Skin epidermis (tissue), 12 donors: ENCODE data around the gene ARHGAP28.
A peak's percentile ranks its signal among the peaks of the same experiment; 100 is the strongest.

Experiments used
- H3K27ac ChIP-seq, 21 experiments: fragments of 200-600 bp; sonication (generic) in 11 of 21; one replicate each; pipeline ENCODE4 v1.5.0; 2020; ENCODE audit warnings: mild to moderate bottlenecking in 3 of 21, inconsistent platforms in 2 of 21, moderate library complexity in 2 of 21
- H3K4me3 ChIP-seq, 7 experiments: fragments of 200-600 bp; sonication (generic) in 2 of 7; one replicate each; pipeline ENCODE4 v1.5.0; 2020; ENCODE audit warnings: inconsistent platforms in 2 of 7, mild to moderate bottlenecking in 2 of 7, moderate library complexity in 1 of 7

The ARHGAP28 gene

DNA sequence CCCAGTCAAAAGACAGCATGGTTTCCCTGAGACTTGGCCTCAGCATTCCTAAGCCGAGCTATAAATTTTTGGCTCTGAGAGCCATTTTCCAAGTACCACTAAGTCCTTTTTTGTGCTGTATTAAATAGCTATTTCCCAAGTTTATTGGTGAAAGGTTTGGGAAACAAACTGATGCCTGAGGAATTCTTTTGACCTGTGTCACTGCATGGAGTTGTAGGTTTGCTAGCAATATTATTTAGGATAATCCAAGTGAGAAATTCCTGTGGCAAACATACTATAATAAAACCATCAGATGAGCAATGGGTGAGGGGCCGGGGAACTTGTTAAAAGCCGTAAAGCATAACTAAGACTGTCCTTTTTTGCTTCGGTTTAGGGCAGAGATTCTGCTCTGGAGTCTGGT, 28.4 kb downstream of the ARHGAP28 start:
- peak overlapping the region in 1 of 21 experiments; percentile 21 for H3K27ac ChIP-seq
- no peak overlapping the region for H3K4me3 ChIP-seq

DNA sequence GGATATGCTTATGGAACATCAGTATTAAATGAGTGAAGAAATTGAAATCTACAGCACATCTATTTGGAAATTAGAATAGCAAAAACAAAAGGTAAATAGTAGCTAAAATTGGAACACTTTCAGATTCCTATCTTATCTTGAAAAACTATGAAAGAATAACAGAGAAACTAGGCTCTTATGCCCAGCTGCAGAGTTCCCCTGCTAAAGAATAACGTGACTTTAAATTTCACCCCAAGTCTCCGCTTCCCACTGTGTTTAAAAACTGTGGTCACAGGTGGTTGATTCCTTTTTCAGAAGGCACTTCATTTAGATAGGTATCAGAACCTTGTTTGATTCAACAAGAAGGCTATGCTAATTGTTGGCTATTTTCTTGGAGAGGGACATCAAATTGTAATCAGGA, 30.1 kb downstream of the ARHGAP28 start:
- H3K27ac ChIP-seq, result no peak overlapping the region
- H3K4me3 ChIP-seq, result no peak overlapping the region

DNA sequence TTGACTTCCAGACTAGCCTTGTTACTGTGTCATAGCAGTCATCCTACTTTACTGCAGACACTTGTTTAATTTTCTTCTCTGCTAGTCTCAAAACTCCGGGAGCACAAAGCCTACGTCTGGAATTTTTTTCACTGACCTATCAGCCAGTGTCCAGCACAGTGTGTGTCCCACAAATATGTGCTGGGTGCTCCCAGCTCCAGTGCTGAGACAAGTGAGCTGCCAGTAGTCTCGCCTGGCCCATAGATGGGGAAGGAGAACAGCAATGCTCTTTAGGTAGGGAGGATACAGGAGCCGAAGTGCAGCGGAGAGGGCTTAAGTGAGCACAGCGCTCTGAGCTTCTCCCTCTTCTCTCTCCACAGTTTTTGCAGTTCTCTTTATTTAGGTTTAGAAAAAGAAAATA, 34.0 kb downstream of the ARHGAP28 start:
- H3K27ac ChIP-seq, result no peak overlapping the region

DNA sequence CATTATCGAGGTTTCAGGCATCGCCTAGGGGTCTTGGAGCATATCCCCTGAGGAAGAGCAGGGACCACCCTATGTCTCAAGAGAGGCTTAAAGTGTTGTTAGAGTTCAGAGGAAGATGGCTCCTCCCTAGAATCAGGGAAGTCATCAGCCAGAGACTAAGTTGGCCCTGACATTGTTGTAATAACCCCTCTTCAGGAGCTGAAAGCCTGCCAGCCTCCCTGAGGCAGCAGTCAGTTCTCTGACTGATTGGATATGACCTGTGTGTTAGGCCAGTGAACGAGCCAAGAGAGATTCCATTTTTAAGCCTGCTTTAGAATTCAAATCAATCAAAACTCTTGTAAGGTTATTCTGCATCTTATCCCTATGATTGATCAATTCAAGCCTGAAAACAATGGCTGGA, 34.9 kb downstream of the ARHGAP28 start:
- H3K27ac ChIP-seq, result no peak overlapping the region
- H3K4me3 ChIP-seq, result no peak overlapping the region

More for the DNA sequence above, 34.0 kb downstream of the ARHGAP28 start:
- no peak overlapping the region for H3K4me3 ChIP-seq

DNA sequence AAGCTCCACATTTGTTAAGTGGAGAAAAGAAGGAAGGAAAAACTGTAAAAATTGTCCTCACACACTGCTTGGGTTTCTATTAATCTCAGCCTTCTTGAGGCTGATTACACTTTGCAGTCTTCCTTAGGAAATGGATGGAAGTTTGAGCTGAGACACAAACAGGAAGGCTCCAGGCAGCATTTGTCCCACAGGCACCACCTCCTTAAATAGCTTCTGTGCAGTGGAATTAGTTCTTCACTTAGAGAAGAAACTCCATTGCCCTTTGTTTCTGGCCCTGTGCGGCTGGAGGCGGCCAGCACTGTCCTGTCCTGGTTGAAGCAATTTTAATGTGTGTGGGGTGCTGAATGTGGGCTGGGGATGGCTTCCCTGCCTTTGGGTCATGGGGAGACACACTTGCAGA, 44.3 kb downstream of the ARHGAP28 start:
- Histone ChIP-seq H3K27ac (peak overlapping the region in 5 of 21 experiments; percentile 12 to 48 (median 43)), H3K4me3 (no peak overlapping the region)

DNA sequence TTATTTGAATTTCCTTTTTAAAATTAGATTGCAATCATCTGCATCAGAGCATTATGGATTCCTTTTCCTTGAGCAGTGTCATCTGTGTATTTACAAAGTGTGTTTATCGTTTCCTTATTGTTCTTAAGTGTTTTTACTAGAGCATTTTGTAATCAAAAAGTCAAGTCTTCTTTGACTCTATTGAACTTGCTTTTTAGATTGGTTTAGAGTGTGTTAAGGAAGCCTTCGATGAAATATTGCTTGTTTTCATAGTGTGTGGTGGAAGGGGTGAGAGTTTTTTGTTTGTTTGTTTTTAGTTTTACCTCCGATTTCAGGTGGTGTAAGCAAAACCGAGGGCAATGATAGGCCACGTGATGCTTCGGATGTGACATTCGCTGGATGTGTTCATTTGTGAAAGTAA, 45.7 kb downstream of the ARHGAP28 start:
- Histone ChIP-seq H3K4me3 (no peak overlapping the region), H3K27ac (peak overlapping the region in 8 of 21 experiments; percentile 8 to 75 (median 32))

DNA sequence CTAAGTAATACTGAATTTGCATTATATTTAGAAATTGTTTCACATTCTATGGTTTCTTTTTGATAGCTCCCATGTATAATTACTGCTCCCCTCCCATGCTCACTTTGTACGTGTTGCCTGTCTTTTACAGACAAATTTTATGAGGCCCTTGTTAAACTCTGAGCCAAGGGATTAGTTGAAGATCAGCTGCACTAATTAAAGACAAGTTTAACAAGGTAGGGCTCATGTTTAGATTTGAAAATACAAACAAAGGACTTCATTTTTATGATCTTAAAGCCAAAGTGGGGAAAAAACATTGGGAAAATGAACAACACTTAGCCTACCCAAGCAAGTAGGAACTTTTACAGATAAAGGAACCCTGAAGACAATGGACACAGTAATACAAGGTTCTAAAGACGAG, 46.2 kb downstream of the ARHGAP28 start:
- no peak overlapping the region for H3K4me3 ChIP-seq
- H3K27ac ChIP-seq, result peak overlapping the region in 12 of 21 experiments; percentile 8 to 75 (median 36)

DNA sequence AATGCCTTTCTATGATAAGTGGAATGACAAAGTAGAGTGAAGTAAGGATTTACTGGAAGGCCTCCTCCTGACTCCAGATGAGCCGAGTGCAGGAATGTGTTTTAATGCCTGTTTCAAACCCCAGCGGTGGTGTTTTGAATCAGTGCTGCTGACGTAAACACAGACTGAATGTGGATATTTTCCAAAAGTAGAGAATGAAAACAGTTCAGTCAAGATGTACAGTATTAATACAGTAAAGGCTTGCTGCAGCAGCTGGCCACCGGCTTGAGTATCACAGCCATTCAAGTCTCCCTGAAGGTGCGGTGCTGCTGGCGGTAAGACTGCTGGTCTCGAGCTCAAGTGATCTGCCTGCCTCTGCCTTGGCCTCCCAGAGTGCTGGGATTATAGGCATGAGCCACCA, 46.7 kb downstream of the ARHGAP28 start:
- Histone ChIP-seq H3K27ac (peak overlapping the region in 9 of 21 experiments; percentile 8 to 75 (median 41)), H3K4me3 (no peak overlapping the region)

DNA sequence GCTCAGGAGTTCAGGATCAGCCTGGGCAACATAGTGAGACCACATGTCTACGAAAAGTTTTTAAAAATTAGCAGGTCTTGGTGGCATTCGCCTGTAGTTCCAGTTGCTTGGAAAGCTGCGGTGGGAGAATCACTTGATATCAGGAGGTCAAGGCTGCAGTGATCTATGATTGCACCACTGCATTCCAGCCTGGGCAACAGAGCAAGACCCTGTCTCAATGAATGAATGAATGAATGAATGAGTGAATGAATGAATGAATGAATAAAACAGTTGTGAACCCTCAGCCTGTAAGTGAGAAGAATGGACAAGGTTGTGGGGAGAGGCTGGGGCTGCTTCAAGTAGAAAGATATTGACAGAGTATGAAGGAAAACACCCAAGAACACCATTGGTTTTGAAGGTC, 48.0 kb downstream of the ARHGAP28 start:
- H3K27ac ChIP-seq, result no peak overlapping the region
- no peak overlapping the region for H3K4me3 ChIP-seq

DNA sequence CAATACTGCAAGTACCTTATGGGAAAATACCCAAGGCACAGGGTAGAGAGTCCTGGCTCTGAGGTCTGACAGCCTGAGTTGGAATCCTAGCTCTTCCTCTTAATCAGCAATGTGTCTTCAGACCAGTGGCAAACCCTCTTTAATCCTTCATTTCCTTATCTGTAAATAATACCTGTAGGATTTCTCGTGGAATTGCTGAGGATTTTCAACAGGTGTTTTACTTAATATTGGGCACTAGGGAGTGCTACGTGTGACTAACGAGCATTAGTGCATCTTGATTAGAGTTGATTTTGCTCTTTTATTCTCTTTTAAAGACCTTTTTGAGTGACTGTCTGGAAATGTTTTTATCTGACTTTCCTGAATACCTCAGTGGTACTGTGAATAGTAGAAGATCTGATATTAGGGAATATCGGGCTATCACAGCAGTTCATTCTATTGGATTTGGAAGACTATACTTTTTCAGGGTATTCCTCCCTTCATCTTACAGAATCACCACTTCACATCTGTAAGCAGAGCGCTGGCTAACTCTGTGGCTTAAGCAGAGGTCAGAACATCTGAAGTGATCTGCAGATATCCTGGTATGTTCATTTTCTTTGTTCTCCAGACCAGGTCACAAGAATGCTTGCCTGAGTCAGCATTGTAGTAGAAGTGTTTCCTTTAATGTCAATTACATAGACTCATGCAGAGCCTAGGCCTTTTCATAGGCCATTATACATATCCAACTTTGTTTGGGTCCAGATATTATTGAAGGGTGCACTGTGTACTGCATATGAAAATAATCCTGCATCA, 49.1 kb downstream of the ARHGAP28 start:
- Histone ChIP-seq H3K4me3 (no peak overlapping the region), H3K27ac (no peak overlapping the region)

DNA sequence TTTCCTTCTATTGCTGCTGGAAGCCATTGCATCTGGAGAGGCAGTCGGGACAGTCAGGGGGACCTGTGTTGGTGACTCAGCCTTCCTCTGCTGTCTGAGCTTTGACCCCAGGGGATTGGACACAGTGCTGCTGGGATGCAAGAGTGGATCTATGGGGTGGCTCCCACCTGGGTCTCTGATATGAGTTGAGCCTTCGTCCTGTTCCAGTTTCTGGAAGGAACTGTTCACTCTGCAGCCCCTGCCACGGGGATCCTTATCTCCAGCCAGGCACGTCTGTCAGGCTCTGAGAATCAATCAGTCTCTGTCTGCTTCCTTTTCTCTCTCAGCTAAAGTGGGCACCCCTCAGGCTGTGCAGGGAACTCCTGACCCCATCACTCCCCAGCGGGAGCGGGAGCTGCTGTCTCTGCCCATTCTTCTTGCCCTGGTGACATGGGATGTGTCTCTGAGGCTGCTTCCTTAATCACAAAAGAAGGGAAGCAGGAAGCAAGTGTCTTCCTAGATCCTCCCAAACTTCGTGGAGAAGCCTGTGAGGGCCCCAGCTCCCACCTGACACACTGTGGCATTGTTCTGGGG, 51.7 kb downstream of the ARHGAP28 start:
- peak overlapping the region in 18 of 21 experiments; percentile 15 to 85 (median 62) for H3K27ac ChIP-seq
- H3K4me3 ChIP-seq, result no peak overlapping the region

DNA sequence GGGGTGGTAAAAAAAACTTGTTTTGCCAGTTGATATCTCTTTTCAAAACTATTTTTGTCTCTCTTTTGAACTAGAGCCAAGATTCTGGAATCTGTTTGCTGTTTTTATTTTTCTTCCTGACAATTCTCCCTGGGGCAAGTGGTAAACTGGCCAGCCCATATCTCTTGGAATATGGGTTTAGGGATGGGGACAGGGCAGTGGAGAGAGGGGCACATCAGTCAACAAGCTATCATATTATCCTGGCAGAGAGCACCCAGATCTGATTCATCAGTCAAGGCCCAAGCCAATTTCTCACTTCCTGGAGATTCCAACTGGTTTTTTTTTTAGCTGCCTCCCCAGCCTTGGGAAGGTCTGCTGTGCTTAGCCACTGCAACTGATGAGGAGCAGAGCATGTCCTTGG, 52.3 kb downstream of the ARHGAP28 start:
- Histone ChIP-seq H3K4me3 (no peak overlapping the region), H3K27ac (peak overlapping the region in 17 of 21 experiments; percentile 15 to 85 (median 62))

DNA sequence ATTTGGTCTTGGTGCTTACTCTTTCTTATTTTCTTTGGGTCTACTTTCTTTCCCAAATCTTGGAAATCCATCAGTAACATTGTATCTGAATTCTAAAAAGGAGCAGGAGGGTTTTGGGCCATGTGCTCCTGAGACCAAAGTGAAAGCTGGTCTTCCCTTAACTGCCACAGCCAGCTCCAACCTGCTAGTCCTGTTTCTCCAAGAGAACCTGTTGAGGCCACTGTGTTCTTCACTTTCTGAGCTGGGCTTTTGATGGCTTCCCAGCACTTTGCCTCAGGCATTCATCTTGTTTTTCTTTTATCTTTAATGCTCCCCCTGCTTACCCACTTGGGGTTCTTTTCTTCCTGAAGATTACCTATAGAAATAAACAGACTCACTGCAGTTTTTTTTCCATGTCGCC, 53.3 kb downstream of the ARHGAP28 start:
- H3K4me3 ChIP-seq, result no peak overlapping the region
- H3K27ac ChIP-seq, result peak overlapping the region in 2 of 21 experiments; percentile 22 to 39

DNA sequence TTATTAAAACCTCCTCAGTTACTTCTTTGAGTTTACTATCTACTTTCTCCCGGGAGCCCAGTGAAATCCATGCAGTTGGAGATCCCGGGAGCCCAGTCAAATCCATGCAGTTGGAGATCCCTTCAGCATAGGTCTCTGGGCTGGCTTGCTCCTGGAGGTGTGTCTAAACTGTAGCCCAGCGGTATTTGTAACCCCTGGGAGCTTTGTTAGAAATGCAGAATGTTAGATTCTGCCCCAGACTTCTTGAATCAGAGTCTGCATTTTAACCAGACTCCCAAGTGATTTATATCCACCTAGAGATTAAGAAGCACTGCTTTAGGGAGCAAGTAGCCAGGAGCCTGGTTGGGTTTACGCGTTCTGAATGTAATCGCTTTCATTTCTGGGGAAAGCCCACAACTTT, 54.5 kb downstream of the ARHGAP28 start:
- Histone ChIP-seq H3K4me3 (no peak overlapping the region), H3K27ac (peak overlapping the region in 2 of 21 experiments; percentile 26 to 29)

DNA sequence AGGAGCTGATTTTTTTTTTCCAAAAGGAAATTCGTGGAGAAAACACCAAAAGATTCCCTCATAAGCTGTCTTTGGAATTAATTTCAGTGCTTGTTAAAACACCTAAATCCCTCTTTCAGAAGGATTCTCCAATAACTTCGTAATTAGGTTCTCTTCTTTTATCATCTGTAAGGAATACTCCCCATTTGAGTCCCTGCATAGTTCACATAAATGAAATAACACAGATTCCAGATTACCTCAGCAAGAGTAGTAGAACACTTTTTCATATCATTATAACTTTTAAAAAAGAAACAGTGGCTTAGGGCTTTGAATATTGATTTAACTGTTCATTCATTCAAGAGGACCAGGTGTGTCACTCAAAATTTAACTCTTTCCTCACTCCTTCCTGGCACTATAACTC, 55.5 kb downstream of the ARHGAP28 start:
- H3K27ac ChIP-seq, result no peak overlapping the region
- H3K4me3 ChIP-seq, result no peak overlapping the region

DNA sequence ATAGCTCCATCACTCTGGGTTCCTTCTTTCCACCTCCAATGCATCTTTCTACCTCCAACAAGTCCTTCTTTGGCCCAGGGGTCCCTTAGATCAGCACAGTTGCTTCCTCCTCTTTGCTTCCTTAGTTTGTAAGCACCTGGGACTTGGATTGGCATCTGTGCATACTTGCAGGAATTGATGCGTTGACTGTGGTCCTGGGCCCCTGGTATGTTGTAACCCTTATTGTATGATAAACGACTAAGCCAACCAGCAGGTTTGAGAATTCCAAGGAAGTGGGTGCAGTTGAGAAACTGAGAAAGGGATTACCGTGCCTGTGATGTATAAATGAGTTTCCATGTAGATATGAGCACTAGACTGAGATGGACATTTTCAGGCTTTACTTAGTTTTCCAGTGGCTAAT, 55.9 kb downstream of the ARHGAP28 start:
- H3K27ac ChIP-seq, result no peak overlapping the region
- no peak overlapping the region for H3K4me3 ChIP-seq

DNA sequence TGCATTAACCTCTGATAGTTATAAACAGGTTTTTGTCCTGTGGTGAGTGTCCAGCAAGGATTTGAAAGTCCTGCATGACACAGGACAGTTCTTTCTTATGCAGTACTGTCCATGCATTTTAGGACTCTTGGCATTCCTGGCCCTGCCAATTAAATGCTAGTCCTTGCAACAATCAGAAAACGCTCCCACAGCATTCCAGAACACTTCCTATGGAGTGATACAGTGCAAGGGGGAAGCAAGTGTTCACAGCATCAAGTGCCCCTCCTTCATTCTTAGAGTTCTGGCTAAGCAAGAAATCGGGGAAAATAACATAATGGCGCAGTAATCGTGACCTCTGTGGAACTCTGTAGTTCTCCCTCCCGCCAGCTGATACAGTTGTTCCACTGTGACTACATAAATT, 62.9 kb downstream of the ARHGAP28 start:
- no peak overlapping the region for H3K27ac ChIP-seq
- H3K4me3 ChIP-seq, result no peak overlapping the region

DNA sequence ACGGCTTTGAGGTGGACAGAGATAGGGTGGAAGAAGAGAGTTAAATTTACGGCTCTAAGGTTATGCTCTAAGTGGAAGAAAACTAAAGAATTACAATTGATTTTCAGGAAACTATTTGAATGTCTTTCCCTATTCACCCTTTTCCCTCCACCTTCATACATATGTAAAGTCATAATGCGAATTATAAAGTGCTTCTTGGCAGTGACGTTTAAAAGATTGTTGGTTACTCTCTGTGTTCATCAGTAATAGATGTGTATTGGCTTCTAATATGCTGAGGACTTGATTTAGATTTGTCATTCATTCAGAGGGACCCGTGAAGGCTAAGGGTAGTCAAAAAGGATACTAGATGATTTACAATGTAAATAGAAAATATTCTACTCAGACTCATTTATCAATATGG, 63.9 kb downstream of the ARHGAP28 start:
- H3K4me3 ChIP-seq, result no peak overlapping the region
- H3K27ac ChIP-seq, result no peak overlapping the region

DNA sequence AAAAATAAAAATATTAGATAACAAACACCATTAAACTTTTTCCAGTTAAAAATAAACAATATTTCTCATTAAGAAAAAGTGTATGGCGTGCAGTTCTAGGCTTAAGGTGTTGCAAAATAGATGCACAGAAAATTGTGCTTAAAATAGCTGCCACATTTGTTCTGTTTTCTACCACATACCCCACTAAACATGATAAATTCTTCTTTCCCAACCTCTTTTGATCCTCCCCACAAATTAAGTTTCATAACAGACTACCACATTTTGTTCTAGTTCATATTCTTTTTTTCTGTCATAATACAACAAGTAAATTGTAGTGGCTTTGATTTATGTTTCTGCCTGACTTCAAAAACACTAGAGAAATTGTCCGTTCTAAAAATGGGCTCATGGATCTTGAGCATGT, 64.5 kb downstream of the ARHGAP28 start:
- no peak overlapping the region for H3K4me3 ChIP-seq
- H3K27ac ChIP-seq, result no peak overlapping the region

DNA sequence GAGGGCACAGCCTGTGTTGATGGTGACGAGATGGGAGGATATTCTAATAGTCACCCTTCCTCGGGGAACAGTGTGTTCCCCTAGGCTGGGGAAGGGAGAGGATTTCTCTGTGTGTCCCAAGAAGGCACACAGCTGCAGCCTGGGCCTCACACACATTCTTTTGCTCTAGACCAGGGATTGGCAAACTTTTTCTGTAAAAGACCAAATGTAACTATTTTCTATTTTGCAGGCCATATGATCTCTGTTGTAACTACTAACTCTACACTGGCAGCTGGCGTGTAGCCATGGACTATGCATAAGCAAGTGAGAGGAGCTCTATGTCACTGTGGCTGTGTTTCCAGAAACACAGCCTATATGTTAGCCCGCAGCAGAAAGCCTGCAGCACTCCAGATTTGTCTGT, 65.8 kb downstream of the ARHGAP28 start:
- Histone ChIP-seq H3K4me3 (no peak overlapping the region), H3K27ac (no peak overlapping the region)

DNA sequence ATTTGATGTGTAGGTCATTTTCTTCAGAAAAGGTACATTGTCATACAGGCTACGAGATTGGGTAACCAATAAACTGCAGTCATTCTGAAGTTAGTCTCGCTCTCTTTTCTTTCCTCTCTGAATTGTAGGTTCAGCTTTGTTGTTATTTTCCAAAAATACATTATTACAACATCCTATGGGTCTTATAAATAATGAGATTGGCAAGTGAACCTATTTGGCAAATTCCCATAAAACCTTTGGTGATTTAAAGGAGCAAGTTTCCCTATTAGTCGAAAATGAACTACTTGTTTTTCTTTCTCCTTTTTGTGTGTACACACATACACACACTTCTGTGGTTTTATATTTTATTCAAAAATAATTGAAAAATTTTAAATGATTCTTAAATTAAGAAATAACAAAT, 67.0 kb downstream of the ARHGAP28 start:
- Histone ChIP-seq H3K4me3 (no peak overlapping the region), H3K27ac (no peak overlapping the region)
